Chondrocyte (in vitro differentiated cells): ENCODE data around the gene SEL1L2. TPM values are rescaled to one million over a fixed set of nuclear protein-coding genes. Genes with fewer than 3 reads are reported as not detected.

Source experiments
- DNase-seq: peaks from one replicate; pipeline ENCODE4 v3.0.0; 2021; ENCODE audit warnings: mixed read lengths, low spot score
- H3K27ac Mint-ChIP-seq: one replicate; pipeline ENCODE4 v1.8.0; 2021; ENCODE audit warnings: mild to moderate bottlenecking, moderate library complexity, mixed read lengths; ENCODE audit not compliant: unreplicated experiment
- H3K27me3 Mint-ChIP-seq: 2 replicates; pipeline ENCODE4 v1.8.0; 2021; ENCODE audit warnings: low read depth, mixed read lengths
- H3K36me3 Mint-ChIP-seq: 2 replicates; pipeline ENCODE4 v1.8.0; 2021; ENCODE audit warnings: low read depth, mixed read lengths
- H3K4me1 Mint-ChIP-seq: 2 replicates; pipeline ENCODE4 v1.8.0; 2021; ENCODE audit warnings: low read depth, mild to moderate bottlenecking, mixed read lengths
- H3K4me3 Mint-ChIP-seq: one replicate; pipeline ENCODE4 v1.8.0; 2021; ENCODE audit warnings: mild to moderate bottlenecking, moderate library complexity, mixed read lengths; ENCODE audit not compliant: unreplicated experiment
- H3K9me3 Mint-ChIP-seq: 2 replicates; pipeline ENCODE4 v1.8.0; 2021; ENCODE audit warnings: low read depth, mixed read lengths
- total RNA-seq: library from RNA; stranded (reverse); gene quantifications from 3 replicates; pipeline ENCODE4 v1.2.1, GENCODE V29; 2021
- TF ChIP-seq, protein P1 (sequence below): fragments of 200-600 bp; sonication (generic); IDR thresholded peaks from 2 replicates; pipeline ENCODE4 v1.5.0; 2021; ENCODE audit warnings: antibody characterized with exemption, mild to moderate bottlenecking, moderate library complexity

Gene SEL1L2
- total RNA-seq, 1 donor from 2014 or later = not detected

DNA sequence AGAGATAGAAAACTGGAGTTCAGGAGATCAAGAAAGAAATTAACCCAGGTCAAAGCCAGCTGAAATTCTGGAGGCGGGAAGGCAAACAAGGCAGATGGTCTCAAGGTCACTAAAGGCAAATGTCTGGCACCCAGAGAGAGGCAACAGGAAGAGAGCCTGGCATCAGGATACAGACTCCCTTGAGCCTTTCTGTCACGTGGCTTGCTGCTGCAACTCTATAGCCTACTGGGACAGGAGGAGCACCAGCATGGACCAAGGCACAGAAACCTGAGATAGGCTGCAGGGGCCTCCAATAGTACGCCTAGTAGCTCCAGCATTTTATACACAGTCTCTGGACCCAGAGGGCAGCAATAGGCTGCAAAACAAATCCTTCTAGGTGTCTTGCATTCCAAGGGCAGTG lies 75.1 kb downstream of the SEL1L2 start:
- Mint-ChIP-seq H3K36me3 (no peaks in the 10 kb centered on the region), H3K27ac (no peak overlapping the region), H3K4me3 (no peak overlapping the region), H3K4me1 (peaks cover 5% of the 10 kb centered on the region), H3K27me3 (peaks cover 7% of the 10 kb centered on the region), H3K9me3 (no peaks in the 10 kb centered on the region)
- no peak for DNase-seq
- TF ChIP-seq, protein P1, sequence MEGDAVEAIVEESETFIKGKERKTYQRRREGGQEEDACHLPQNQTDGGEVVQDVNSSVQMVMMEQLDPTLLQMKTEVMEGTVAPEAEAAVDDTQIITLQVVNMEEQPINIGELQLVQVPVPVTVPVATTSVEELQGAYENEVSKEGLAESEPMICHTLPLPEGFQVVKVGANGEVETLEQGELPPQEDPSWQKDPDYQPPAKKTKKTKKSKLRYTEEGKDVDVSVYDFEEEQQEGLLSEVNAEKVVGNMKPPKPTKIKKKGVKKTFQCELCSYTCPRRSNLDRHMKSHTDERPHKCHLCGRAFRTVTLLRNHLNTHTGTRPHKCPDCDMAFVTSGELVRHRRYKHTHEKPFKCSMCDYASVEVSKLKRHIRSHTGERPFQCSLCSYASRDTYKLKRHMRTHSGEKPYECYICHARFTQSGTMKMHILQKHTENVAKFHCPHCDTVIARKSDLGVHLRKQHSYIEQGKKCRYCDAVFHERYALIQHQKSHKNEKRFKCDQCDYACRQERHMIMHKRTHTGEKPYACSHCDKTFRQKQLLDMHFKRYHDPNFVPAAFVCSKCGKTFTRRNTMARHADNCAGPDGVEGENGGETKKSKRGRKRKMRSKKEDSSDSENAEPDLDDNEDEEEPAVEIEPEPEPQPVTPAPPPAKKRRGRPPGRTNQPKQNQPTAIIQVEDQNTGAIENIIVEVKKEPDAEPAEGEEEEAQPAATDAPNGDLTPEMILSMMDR = no peak

DNA sequence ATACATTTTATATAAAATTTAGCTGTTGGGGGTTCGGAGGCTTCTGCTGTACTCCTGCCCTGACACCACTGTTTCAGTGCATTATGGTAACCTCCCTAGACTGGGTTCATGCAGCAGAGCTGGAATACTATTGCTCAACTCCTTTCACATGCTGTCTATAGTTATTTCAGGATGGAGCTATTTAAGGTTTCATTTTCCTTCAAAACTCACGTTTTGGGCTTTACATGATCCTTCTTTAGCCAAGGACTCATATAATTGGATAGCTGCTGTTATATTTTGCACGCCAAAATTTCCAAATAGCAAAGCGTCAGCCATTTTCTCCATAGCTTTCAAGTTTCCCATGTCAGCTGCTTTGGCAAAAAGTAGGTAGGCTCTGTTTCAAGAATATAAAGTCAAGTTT lies 76.8 kb downstream of the SEL1L2 start:
- H3K36me3 Mint-ChIP-seq = no peaks in the 10 kb centered on the region
- H3K4me3 Mint-ChIP-seq = no peak overlapping the region
- H3K27ac Mint-ChIP-seq = no peak overlapping the region
- H3K27me3 Mint-ChIP-seq = peaks cover 10% of the 10 kb centered on the region
- DNase-seq = no peak
- H3K9me3 Mint-ChIP-seq = no peaks in the 10 kb centered on the region
- H3K4me1 Mint-ChIP-seq = peaks cover 5% of the 10 kb centered on the region
- TF ChIP-seq, protein P1 = no peak

DNA sequence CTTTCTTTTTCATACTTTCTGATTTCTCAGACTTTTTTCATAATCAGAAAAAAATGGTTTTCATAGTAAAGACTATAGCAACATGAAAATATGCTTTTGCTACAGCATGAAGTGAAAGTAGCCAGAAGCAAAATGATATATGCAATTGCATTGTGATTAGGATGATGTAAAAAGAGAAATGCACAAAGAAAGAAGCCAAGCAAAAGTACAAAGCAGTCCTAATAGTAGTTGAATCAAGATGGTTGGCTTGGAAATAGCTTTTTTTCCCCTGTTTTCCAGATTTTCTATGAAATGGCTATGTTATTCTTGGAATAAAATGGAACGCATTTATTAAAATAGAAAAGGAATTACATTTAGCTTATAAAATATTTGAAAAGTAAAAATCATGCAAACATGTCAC lies 77.3 kb downstream of the SEL1L2 start:
- TF ChIP-seq, protein P1 = no peak
- H3K27me3 Mint-ChIP-seq = peaks cover 10% of the 10 kb centered on the region
- no peak for DNase-seq
- no peak overlapping the region for H3K27ac Mint-ChIP-seq
- H3K4me1 Mint-ChIP-seq = peaks cover 5% of the 10 kb centered on the region
- H3K4me3 Mint-ChIP-seq = no peak overlapping the region
- H3K9me3 Mint-ChIP-seq = no peaks in the 10 kb centered on the region
- H3K36me3 Mint-ChIP-seq = no peaks in the 10 kb centered on the region

DNA sequence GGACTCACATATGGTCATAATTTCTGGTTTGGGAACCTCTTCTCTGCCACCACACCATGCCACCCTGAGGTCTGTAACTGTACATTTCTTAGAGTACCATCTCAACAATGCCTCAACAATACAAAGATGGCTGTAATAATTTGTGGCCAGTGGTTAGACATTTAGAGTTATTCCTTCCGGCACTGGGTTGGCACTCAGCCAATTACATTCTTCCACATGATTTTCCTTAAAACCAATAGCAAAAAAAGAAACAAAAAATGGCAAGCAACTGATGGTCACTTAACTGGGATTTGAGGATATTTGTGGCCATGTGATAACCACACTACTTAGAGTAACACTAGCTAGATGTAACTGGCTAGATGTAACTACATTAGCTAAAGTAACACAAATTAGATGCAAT lies 79.9 kb downstream of the SEL1L2 start:
- no peak for DNase-seq
- Mint-ChIP-seq H3K4me1 (peaks cover 5% of the 10 kb centered on the region), H3K36me3 (no peaks in the 10 kb centered on the region), H3K9me3 (no peaks in the 10 kb centered on the region), H3K27ac (no peak overlapping the region), H3K27me3 (peaks cover 10% of the 10 kb centered on the region), H3K4me3 (no peak overlapping the region)
- TF ChIP-seq, protein P1 = no peak

DNA sequence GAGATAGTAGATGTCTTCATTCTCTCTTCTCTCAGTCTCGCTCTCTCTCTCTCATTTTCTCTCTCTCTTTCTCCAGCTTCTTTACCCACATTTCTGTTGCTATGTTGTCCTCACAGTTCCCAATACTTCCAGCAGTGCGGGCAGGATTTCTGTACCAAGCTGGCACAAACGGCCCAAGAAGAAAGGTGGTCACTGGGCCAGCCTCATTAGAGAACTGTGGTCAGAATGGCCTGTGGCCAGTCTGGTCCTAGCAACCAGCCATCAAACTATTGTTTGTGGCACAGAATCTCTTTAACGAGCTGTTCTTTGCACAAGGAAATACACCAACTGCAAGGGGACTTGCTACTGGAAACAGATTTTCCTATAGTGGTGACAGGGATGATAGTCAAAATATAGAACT lies 81.3 kb downstream of the SEL1L2 start:
- Mint-ChIP-seq H3K36me3 (no peaks in the 10 kb centered on the region), H3K27me3 (peaks cover 7% of the 10 kb centered on the region), H3K9me3 (no peaks in the 10 kb centered on the region), H3K4me3 (no peak overlapping the region), H3K4me1 (peaks cover 5% of the 10 kb centered on the region), H3K27ac (no peak overlapping the region)
- DNase-seq = no peak
- TF ChIP-seq, protein P1 = no peak
